Jurkat, Clone E6-1 (cell line): ENCODE measurements around the gene STX5.
"Not testable (repeated sequence)": the region's sequence is repeated elsewhere in the genome, so short reads cannot be mapped to it uniquely, and the experiment has no call there.

Experiments used
- DNase-seq: peaks from one replicate; pipeline ENCODE4 v3.0.0-alpha.2; 2011; ENCODE audit warnings: low read depth, low spot score
- H3K4me3 ChIP-seq: 2 replicates; pipeline ENCODE4 v1.5.1; 2011; ENCODE audit warnings: mild to moderate bottlenecking, low read length, control low read depth, moderate library complexity

STX5 gene

DNA sequence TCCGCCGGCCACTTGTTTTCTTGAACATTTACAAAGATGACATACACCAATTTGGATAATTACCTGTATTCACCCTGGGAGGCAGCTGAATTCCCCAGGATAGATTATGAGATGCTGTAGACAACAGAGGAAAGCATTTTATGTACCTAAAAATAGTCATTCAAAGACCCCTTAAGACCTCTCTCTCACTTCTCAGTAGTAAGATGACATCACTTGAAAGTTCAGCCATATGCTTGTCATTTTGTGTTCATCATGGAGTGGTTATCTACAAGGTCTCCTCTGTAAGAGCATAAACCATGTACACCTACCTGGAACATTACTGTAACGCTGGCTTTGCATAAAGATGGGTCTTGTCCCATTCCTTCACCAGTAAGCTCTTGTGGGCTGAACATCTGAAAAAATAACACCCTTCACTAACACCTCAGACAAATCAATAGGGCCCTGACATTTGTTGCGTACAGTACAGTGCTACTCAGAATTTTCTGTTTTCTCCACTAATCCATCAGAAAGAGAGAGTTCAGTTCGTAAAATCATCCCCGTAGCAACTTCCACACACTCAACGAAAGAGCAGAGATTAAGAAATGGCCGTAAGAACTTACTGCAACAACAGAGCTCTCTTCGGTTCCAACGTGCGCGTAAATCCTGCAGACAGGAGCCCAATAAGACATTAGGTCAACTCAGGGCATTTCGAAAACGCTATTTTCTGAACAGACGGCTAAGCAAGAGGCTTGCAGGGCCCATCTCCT is 23.1 kb upstream of the STX5 start:
- DNase-seq, result no peak
- peak overlapping the region; percentile 96 for H3K4me3 ChIP-seq

- peak overlapping the region; percentile 96 for H3K4me3 ChIP-seq
- DNase-seq, result no peak
Observed at GRCh38 chr11:62854013-62854824, 22.4 kb upstream of the STX5 start.

GRCh38 chr11:62853279-62853965 is 21.6 kb upstream of the STX5 start:
- H3K4me3 ChIP-seq, result peak overlapping the region; percentile 96
- DNase-seq, result no peak

- DNase-seq, result no peak
- no peak overlapping the region for H3K4me3 ChIP-seq
Observed at GRCh38 chr11:62852523-62853188, 20.8 kb upstream of the STX5 start.

DNA sequence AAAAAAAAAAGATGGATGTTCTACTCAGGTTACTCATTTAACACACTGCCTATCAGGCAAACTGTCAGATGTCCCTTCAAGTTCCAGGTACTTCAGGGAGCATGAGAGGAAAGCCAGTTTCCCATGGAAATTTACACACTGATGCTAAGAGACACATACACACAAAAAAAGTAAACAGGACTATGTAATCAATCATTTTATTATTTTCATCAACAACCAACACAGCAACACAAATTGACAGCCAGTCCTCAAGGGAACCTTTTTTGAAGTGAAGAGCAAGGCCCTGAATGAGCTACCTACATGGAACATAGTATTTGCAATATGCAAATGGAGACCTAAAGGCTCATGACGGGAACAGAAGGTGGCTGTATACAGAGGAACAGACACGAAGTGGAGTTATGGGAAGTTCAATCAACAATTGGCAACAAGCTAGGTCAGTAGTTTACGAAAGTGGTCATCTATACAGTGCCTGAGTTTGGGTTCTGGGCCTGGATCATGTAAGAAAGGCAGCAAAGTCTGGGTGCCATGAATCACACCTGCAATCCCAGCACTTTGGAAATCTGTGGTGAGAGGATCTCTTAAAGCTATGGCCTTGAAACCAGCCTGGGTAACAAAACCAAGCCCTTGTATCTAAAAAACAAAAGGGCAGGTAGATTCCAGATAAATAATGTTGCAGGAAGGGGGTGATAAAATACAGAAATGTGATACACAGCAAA is 20.1 kb upstream of the STX5 start:
- DNase-seq, result no peak
- no peak overlapping the region for H3K4me3 ChIP-seq

DNA sequence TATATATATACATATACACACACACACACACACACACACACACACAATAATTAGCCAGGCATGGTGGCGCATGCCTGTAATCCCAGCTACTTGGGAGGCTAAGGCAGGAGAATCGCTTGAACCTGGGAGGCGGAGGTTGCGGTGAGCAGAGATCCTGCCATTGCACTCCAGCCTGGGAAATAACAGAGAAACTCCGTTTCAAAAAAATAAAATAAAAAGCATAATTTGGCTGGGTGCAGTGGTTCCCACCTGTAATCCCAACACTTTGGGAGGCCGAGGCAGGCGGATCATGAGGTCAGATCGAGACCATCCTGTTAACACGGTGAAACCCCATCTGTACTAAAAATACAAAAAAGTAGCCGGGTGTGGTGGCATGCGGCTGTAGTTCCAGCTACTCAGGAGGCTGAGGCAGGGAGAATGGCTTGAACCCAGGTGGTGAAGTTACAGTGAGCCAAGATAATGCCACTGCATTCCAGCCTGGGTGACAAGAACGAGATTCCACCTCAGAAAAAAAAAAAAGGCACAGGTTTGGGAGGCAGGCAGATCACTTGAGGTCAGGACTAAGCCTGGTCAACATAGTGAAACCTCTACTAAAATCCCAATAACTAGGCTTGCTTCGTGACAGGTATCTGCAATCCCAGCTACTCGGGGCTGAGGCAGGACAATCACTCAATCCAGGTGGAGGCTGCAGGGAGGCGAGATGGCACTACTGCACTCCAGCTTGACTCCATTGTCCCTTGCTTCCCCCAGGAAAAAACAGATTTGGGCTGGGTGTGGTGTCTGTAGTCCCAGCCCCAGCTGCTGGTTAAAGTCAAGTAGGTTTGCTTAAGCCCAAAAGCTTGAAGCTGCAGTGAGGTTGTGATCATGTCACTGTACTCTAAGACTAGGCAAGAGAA is 19.3 kb upstream of the STX5 start:
- H3K4me3 ChIP-seq, result no peak overlapping the region
- DNase-seq, result no peak

DNA sequence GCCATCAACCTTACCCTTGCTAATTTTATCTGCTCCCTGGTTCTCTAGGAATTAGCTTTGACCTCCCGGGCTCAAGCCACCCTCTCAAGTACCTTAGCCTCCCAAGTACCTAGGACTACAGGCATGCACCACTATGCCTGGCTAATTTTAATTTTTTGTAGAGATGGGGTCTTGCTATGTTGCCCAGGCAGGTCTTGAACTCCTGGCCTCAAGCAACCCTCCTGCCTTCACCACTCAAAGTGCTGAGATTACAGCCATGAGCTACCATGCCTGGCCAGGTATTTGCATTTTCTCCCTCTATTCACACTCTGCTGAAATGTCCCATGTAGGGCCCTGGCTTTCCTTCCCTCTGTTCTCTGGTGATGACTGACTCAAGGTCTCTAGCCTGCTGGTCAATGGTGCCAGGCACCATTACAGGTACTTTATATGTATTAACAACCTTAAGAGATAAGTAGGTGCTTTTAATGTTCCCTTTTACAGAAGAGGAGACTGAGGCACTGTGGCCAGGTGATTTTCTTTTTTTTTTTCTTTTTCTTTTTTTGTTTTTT is 16.0 kb upstream of the STX5 start:
- H3K4me3 ChIP-seq, result no peak overlapping the region
- no peak for DNase-seq

DNA sequence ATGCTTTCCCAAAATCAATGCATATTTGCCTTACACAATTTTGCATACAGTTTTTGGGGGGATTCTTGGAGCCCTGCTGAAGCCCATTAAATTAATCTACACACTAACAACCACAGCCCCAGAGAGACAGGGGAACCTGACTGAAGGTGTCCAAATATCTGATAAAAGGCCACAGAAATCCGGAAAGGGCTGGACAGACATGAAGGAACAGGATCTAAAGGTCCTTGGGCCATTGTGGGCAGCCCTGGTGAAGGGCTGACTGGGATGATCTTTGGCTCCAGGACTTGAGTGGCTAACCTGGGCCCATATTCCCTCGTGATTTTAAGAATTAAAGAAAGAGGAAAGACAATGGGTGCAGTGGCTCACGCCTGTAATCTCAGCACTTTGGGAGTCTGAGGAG is 14.3 kb upstream of the STX5 start:
- DNase-seq, result no peak
- H3K4me3 ChIP-seq, result no peak overlapping the region

- DNase-seq, result no peak
Observed at GRCh38 chr11:62844154-62844553, 12.3 kb upstream of the STX5 start.

DNA sequence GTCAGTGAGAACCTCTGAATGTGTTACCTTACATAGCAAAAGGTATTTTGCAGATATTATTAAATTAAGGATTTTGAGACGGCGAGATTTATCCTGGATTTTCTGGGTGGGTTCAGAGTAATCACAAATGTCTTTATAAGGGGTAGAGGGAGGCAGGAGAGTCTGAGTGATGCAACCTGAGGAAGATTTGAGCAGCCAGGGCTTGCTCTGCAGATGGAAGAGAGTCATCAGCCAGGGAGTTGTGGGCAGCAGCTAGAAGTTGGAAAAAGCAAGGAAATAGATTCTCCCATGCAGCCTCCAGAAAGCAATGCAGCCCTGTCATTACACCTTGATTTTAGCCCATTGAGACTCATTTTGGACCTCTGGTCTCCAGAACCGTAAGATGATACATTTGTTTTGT is 11.6 kb upstream of the STX5 start:
- no peak for DNase-seq
- H3K4me3 ChIP-seq, result no peak overlapping the region

More at GRCh38 chr11:62844154-62844553, 12.3 kb upstream of the STX5 start:
- H3K4me3 ChIP-seq, result no peak overlapping the region

GRCh38 chr11:62842891-62843290 is 11.0 kb upstream of the STX5 start:
- DNase-seq, H3K4me3 ChIP-seq: not testable (repeated sequence)

- no peak for DNase-seq
- peak overlapping the region; percentile 49 for H3K4me3 ChIP-seq
Observed at GRCh38 chr11:62842171-62842741, 10.4 kb upstream of the STX5 start.

- peak; percentile 100 for DNase-seq
- peak overlapping the region; percentile 100 for H3K4me3 ChIP-seq
Observed at GRCh38 chr11:62841361-62842170, 9.7 kb upstream of the STX5 start.

DNA sequence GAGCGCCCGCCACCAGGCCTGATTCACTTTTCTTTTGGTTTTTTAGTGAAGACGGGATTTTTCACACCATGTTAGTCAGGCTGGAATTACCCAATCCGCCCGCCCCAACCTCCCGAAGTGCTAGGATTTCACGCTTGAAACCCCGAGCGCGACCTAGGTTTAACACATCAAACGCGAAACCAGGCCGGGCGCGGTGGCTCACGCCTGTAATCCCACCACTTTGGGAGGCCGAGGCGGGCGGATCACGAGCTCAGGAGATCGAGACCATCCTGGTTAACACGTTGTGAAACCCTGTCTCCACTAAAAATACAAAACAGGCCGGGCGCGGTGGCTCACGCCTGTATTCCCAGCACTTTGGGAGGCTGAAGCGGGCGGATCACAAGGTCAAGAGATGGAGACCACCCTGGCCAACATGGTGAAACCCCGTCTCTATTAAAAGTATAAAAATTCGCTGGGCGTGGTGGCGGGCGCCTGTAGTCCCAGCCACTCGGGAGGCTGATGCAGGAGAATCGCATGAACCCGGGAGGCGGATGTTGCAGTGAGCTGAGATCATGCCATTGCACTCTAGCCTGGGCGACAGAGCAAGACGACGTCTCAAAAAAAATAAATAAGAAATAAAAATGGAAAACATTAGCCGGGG is 9.0 kb upstream of the STX5 start:
- peak overlapping the region; percentile 100 for H3K4me3 ChIP-seq
- peak; percentile 56 for DNase-seq

GRCh38 chr11:62839050-62839945 is 7.4 kb upstream of the STX5 start, which contains the start of gene WDR74:
WDR74 (minus strand) TSS chr11:62839590; CDS start chr11:62839570, 20 bp downstream.
- DNase-seq, result peak; percentile 93
- peak within 1 kb of the TSS; percentile 100 for H3K4me3 ChIP-seq
